HG02798 (cell line): ENCODE data around the gene TNFRSF8.
"Not testable (repeated sequence)": the region's sequence is repeated elsewhere in the genome, so short reads cannot be mapped to it uniquely, and the experiment has no call there.

Experiments used
- ATAC-seq: cut with Tn5 transposase; IDR thresholded peaks from one replicate; pipeline ENCODE4 v1.9.1; 2021; ENCODE audit warnings: mild to moderate bottlenecking; ENCODE audit not compliant: unreplicated experiment, poor library complexity

TNFRSF8 gene

DNA sequence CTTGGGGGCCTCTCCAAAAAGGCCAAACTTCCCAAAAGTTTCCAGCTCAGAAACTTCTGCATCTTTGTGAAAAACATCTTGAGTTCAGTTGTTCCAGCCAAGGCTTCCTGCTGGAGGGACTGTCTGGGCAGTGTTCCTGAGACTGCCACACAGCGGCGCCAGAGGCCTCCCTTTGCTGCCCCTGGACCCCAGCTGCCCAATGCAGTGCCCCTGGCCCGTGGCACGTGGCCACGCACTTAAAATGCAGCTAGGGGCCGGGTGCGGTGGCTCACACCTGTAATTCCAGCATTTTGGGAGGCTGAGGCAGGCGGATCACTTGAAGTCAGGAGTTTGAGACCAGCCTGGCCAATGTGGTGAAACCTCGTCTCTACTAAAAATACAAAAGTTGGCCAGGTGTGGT is 43.8 kb downstream of the TNFRSF8 start:
- ATAC-seq = not testable (repeated sequence)

GRCh38 chr1:12107718-12108117 is 44.6 kb downstream of the TNFRSF8 start:
- no peak for ATAC-seq

GRCh38 chr1:12109901-12110300 is 46.8 kb downstream of the TNFRSF8 start:
- ATAC-seq = no peak

DNA sequence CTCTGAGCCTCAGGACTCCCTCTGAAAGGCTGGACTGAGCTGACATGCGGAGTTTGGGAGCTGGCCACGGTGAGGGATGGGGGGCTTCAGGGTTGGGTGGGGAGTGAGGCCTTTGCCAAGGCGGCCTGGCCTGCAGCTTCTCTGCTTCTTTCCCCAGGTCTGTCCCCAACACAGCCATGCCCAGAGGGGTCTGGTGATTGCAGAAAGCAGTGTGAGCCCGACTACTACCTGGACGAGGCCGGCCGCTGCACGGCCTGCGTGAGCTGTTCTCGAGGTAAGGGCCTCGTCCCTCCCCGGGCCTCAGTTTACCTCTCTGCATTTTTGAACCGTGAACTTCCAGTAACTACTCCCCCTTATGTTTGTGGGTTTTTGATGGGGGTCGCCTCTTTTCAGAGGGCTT is 48.6 kb downstream of the TNFRSF8 start:
- no peak for ATAC-seq

- no peak for ATAC-seq
These were observed 49.6 kb downstream of the TNFRSF8 start for GRCh38 chr1:12112711-12113161.

DNA sequence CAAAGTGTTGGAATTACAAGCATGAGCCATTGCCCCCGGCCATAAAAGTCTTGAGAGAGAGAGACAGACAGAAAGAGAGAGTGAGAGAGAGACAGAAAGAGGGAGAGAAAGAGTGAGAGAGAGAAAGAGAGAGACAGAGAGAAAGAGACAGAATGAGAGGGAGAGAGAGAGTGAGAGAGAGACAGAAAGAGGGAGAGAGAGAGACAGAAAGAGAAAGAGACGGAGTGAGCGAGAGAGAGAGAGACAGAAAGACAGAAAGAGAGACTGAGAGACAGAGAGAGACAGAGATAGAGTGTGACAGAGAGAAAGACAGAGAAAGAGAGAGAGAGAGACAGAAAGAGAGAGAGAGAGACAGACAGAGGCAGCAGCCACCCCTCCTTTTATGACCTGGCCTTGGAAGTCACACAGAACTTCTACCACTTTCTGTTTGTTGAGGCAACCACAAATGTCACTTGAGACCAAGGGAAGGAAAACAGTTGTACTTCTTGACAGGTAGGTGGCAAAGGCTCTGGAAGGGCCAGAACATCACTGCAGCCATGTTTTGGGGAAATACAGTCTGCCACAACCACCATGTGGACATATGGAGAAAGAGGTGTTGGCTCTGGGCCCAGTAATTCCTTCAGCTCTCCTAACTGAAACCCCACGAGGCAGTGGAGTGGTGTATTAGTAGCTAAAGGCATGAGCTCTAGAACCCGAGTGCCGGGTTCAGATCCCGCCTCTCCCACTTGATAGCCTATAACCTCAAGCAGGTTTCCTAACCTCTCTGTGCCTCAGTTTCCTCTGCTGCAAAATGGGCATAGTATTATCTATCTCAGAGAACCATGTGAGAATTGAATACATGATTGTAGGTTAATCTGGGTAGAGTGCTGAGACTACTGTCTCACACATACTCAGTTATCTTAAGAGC is 50.6 kb downstream of the TNFRSF8 start:
- ATAC-seq = no peak

GRCh38 chr1:12114340-12114683 is 51.2 kb downstream of the TNFRSF8 start:
- no peak for ATAC-seq

DNA sequence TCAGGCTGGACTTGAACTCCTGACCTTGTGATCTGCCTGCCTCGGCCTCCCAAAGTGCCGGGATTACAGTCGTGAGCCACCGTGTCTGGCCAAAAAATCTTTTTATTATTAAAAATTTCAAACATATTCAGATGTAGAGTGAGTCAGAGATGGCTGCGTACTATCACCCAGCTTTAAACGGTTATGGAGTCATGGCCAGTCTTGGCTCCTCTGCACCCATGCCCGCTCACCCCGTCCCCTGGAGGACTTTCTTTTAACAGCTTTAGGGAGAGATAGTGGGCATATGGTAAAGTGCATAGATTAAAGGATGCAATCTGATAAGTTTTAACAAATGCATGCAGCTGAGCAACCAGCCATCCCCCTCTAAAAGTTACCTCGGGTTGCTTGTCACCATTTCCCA is 51.8 kb downstream of the TNFRSF8 start:
- no peak for ATAC-seq

GRCh38 chr1:12121212-12122003 is 58.3 kb downstream of the TNFRSF8 start:
- ATAC-seq = no peak

GRCh38 chr1:12123172-12123571 is 60.1 kb downstream of the TNFRSF8 start:
- no peak for ATAC-seq

- ATAC-seq = no peak
These were observed 61.8 kb downstream of the TNFRSF8 start for GRCh38 chr1:12124693-12125421.

GRCh38 chr1:12125422-12126355 is 62.6 kb downstream of the TNFRSF8 start:
- ATAC-seq = no peak

DNA sequence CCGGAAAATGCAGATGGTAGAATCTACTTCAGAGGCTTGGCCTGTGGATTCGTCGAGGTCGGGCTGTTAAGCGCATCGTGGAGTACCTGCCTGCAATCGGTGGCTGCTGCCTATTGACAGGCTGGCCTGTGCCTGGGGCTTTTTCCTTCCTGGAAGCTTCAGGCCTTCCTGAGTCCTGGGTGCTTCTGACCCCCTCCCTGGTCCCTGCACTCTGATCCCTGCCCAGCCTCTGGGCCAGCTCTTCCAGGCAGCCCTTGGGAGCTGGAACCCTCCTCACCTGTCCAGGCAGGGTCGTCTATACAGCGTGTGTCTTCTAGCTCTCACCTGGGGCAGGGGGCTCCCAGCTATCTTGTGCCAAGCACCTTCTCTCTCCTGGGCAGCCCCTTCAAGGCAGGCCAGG is 63.7 kb downstream of the TNFRSF8 start:
- ATAC-seq = no peak

- no peak for ATAC-seq
These were observed 64.2 kb downstream of the TNFRSF8 start for GRCh38 chr1:12127206-12127810.

DNA sequence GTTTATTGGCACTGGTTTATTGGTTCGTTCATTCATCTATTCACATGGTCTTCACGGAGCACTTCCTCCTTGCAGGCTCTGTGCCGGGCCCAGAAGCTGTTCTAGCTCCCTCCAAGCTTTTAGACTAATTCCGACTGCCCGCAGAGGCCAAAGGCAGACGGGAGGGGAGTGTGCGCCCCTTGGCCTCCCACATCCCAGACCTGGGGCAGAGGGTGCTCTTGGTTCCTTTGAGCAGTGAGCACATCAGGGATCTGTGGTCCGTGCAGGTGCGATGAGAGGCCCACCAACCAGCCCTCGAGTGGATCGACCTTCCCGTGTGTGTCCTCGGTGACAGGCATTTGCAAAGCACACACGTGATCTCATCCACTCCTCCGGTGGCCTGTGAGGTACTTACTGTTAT is 65.0 kb downstream of the TNFRSF8 start:
- no peak for ATAC-seq

DNA sequence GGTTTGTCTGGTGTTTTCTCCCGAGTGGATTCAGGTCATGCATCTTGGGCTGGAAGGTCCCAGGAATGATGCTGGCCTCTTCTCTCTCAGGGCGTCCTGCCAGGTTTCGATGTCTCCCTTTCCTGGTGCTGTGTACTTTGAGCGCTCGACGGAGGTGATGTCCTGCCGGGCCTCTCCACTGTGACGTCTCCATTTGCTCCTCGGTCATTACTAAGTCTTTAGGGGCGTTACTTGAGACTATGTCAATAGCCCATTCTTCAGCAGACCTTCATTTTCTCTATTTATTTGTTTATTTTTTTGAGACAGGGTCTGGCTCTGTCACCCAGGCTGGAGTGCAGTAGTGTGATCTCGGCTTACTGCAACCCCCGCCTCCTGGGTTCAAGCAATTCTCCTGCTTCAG is 66.5 kb downstream of the TNFRSF8 start:
- no peak for ATAC-seq

GRCh38 chr1:12130466-12131130 is 67.5 kb downstream of the TNFRSF8 start:
- ATAC-seq = no peak

- ATAC-seq = no peak
These were observed 69.0 kb downstream of the TNFRSF8 start for GRCh38 chr1:12132078-12132477.

- no peak for ATAC-seq
These were observed 71.6 kb downstream of the TNFRSF8 start for GRCh38 chr1:12134716-12135115.
